Testis (tissue), 2 donors: ENCODE data around the gene MED17.

Experiments used
- CTCF ChIP-seq, 3 experiments: fragments of 450-650 bp in 2 of 3; fragments of 200-600 bp in 1 of 3; sonication (generic) in 1 of 3; IDR thresholded peaks; one replicate each; pipeline ENCODE4 v1.5.1; 2016 to 2019; ENCODE audit warnings: antibody characterized with exemption in 3 of 3, mild to moderate bottlenecking in 2 of 3, moderate library complexity in 1 of 3
- POLR2A ChIP-seq: fragments of 450-650 bp; IDR thresholded peaks from one replicate; pipeline ENCODE4 v1.6.1; 2017; ENCODE audit warnings: antibody characterized with exemption, mild to moderate bottlenecking, moderate library complexity

- no peak for TF ChIP-seq CTCF (IDR thresholded peaks at IDR 0.05)
- TF ChIP-seq POLR2A, result no peak
Observed at GRCh38 chr11:93857413-93858120, 73.5 kb downstream of the MED17 start.
